Midbrain (tissue), 1 donor: ENCODE measurements around the gene SETD7.

Experiments used
- DNase-seq: peaks from one replicate; lab custom pipeline; 2025; lab: John Stamatoyannopoulos, UW

SETD7 gene

DNA sequence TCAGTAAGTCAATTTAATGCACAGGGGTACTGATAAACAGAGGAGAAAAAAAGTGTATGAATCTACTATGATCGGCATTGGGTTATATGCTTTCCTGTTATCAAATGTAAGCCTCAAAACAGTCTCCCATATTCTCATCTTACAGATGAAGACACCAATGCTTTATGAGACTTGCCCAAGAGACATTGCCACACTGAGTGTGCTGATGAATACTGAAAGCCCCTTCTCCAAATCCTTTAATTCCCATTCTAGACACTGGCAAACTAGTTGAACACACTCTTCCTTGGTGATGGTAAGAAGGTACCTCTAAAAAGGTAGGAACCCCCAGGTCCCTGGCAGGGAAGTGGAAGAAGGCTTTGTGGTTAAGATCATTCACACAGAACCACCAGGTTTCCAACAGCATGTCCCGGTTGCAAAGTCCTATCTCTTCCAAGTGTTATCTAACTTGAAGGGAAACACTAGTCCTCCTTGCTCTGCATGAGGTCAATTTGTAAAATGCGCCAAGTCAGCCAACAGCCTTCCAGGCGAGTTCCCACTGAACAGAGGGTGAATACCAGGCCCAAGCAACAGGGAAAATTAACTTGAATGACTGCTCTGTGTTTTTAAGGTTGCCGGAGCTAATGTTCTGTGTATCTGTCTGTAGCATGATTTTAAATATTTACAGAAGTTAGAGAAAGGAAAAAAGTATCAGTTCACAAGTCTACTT lies 5.1 kb downstream of the SETD7 start:
- DNase-seq: peak; percentile 26

DNA sequence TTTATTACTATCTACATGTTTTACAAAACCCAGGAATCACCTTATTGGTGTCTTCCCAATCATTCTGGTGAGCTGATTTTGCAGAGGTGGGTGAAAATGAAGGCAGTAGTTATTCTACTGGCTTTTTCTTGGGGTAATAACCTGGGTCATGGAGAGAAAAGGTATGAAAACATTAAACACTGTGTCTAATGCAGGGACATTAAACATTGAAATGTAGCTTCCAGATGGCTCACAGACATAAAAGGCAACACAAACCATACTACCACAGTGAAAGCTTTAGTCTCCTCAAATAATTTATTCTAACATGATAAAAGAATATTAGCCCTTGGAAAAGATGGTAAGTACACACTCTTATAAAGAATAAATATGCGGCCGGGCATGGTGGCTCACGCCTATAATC lies 8.0 kb downstream of the SETD7 start:
- DNase-seq: no peak

DNA sequence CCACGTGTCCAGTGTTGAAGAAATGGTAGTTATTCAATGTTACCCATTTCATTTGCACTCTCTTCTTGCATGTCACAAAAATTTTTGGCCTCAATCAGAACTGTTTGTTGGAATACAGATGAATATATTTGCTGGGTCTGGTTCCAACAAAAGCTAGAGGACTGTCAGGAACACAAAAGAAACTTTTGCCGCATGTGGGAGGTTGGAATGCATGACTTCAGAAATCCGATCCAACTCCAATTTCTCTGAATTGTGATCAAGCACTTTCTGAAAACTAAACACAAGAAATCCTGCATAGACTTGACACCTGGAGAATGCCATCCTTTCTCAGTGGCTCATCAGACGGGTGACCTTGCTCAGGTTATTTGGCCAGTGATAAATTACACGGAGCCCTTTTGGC lies 15.4 kb downstream of the SETD7 start:
- DNase-seq: no peak

DNA sequence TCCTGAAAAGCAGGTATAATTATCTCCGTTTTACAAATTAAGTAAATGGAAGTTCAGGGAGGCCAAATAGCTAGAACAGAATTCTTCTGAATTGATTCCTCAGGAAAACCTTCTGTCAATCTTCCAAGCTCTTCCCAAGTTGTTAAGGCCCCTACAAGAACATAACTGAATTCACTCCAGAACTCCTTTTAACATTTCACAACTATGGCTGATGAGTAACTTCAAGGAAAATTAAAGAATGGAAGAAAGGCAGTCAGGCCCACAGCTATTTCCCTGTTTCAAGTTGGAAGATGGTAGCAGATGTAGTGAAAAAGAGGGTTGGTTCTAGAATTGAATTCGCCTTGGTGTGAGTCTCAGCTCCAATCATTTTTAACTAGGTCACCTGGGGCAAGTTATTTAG lies 15.9 kb downstream of the SETD7 start:
- no peak for DNase-seq

DNA sequence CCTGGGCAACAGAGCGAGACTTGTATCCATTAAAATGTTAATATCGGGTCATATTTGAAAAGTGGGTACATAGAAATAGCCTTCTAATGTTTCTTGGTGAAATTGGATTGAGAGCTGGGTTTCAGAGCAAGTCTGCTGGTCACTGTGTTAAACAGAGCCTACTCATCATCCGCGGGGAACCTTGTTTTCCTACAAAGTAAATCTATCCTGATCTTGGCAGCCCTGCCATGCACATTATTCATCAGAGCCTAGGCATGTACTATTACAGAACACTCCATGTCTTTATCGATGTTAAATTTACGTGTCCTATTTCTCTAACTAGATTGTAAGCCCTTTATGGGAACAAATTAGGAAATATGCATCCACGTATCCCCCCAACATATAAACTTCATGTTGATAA lies 18.7 kb downstream of the SETD7 start:
- no peak for DNase-seq

DNA sequence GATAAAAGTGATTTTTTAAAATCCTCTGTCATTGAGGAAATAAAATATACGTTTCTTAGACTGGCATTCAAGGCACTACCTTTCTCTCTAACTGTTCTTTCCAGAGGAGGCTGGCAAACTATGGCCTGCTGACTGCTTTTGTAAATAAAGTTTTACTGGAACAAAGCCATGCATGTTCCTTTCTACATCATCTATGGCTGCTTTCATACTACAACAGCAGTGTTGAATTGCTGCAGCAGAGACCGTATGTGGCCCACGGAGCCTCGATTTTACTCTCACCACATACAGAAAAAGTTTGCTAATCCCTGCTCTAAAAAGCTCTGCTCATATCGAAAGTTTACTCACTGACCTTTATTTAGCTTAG lies 20.2 kb downstream of the SETD7 start:
- no peak for DNase-seq

DNA sequence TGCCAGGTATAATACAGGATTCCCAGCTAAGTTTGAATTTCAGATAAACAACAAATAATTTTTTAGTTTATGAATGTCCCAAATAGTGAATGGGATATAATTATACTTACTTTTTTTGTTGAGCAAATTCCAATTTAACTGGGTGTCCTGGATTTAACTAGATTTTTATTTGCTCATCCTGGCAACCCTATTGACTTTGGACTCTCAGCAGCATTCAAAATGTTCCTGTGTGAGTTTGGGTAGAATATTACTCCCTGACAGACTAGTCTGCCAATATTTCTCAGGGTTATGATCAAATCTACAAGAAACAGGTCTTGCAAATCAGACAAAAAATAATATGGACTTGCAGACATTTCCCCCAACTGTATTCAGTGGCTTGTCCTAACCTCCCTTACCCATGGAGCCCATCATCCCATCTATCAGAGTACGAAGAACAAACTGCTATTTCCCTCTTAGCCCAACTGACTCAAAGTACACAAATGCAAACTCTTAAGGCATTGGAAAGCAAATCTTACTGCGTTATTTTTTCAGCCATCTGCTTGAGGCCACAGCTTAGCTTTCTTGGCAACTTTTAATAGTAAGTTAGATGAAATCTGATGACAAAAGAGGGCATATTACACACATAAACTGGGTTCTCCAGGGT lies 20.7 kb downstream of the SETD7 start:
- no peak for DNase-seq

DNA sequence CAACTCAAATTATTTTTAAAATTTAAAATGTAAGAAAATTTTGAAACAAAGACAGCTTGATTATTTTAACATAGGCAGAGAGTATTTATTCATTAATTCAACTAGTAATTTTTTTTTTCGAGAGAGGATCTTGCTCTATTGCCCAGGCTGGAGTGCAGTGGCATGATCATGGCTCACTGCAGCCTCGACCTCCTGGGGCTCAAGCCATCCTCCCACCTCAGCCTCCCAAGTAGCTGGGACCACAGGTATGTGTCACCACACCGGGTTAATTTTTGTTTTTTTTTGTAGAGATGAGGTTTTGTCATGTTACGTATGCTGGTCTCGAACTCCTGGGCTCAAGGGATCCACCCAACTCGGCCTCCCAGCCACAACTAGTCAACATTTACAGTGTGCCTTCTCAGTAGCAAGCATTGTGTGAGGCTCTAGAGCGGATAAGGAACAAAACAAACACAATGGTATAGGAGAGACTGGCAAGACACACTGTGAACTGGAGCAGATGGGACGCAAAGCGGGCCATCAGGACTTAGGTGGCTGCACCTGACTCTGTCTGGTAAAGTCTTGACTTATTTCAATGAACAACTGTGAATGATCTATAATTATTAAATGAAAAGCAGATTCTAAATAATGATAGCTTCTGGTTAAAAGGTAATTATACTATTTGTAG lies 21.6 kb downstream of the SETD7 start:
- no peak for DNase-seq

DNA sequence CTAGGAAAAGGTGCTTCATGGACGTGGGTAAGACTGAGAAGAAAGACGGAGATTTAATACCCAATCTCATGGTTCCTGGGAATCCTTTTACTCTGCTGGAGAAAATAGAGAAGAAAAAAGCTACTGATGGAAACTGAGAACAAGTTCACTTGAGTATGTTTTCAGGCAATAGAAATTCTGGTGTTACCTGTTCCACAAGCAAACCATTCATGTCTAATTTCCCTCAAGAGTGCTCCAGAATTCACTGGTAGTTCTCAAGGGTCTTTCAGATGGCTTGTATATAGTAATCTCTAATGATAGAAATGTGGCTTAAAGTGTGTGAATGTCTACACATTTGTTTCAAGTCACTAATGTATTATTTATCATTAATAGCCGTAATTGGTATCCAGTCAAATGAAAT lies 22.5 kb downstream of the SETD7 start:
- no peak for DNase-seq

DNA sequence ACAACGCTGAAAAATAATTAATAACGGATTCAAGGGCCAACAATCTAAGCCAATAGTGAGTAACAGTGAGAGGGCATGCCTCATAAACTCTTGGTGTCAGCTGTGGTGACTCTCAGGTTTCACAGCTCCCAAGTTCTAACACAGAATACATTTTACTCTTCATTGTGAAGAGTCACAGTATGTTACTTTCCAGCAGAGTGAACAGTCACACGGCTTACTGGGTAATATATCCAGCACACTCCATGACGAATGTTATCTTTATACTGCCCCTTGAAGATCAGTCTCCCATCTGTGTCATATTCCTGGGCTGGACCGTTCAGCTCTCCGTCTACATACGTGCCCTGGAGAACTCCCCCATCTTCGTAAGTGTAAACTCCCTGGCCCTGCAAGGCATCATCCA lies 23.1 kb downstream of the SETD7 start:
- no peak for DNase-seq

DNA sequence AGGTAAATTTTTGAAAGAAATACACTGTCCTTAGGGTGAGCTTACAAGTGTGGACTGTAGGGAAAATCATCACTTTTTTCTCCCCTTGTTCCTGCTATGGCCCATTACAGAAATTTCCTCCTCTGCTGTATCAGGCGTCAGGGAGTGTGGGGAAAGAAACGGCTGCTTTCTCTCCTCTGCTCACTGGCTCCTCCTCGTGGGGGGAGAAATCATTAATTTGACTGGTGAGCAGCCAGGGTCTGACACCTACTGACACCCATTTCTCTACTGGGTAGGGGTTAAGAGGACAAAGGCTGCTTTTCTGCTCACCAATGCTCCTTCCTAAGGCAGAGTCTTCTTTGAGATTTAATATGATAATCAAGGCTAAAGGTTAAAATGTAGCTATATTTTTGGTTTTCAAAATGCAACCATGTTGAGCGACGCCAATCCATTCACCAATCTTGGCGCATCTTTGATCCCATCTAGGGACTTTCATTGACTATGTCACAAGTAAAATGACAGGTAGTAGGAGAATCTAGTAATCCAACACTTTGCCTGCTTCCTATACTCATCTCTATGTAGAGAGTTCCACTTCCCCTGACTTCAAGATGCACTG lies 25.1 kb downstream of the SETD7 start:
- DNase-seq: peak; percentile 60

DNA sequence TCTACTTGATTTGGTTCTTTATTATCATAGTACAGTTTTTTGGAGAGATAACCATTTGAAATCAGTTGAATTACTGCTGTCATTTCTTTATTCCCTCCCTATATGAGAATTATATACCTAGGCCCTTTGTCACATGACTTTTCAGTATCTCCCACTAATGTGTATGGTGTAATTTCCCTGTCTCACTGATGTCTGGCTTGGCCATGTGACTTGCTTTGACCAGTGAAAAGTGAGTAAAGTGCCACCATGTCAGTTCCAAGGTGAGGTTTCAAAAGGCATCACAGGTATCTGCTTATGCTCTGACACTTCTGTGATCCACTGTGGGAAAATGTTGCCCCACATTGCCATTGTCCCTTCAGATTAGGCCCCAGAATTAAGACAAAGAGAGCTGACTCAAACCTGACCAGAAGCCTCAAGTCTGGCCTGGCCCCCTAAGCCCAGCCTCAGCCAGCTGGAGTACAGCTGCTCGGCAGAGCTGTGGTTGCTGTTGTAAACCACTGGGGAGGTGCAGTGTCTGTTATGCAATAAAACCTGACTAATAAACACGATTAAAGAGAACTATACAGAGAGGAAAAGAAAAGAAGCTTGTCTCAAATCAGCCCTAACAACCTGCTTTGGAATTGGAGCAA lies 27.5 kb downstream of the SETD7 start:
- no peak for DNase-seq

DNA sequence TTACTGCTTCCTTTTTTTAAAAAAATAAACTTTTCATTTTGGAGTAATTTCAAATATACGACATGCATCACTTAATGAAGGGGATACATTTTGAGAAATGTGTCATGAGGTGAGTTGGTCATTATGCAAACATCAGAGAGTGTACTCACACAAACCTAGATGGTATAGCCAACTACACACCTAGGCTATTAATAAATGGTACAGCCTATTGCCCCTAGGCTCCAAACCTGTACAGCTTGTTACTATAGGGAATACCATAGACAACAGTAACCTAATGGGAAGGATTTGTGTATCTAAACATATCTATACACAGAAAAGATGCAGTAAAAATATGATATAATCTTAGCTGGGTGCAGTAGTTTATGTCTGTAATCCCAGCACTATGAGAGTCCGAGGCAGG lies 29.1 kb downstream of the SETD7 start:
- DNase-seq: no peak

DNA sequence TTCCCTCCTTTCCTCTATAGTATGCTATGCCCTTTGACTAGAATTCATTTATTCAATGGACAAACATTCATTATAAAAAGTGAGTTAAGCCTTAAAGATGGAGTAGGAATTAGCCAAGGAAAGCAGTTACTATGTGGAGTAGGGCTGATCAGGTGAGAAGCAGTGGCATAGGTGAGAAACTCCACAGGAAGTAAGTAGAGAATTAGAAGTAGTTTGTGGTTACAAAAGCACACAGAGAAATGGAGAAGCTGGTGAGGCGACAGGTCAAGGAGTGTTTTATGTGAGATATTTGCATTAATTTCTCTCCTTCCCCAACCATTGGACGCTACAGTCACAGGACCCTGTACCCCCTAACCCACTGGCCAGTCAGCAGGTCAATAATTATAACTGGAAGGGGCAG lies 30.6 kb downstream of the SETD7 start:
- DNase-seq: no peak

DNA sequence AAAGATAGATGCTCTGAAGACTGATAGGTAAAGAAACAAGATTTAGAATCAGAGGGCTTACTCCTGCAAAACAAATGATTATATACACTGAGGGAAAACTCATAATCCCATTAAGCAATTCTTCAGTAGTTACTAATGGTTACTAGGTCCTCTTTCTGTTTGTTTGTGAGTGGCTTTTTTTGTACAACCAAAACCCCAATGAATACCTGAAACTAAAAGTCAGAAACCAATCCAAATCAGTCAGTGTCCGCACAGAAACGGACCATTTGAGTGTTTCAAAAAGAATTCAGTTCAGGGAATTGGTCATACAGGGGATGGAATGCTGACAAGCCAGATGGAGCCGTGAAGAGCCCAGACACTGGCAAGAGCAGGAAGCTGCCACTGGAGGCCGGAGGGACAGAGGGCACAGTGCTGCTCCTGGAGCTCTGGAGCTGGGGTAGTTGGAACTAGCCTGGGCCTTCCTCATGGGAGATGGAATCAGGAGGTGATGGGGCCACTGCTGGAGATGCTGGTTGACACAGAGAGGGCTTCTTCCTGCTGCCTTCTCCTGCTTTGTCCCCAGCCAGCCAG lies 31.9 kb downstream of the SETD7 start:
- DNase-seq: peak; percentile 8

DNA sequence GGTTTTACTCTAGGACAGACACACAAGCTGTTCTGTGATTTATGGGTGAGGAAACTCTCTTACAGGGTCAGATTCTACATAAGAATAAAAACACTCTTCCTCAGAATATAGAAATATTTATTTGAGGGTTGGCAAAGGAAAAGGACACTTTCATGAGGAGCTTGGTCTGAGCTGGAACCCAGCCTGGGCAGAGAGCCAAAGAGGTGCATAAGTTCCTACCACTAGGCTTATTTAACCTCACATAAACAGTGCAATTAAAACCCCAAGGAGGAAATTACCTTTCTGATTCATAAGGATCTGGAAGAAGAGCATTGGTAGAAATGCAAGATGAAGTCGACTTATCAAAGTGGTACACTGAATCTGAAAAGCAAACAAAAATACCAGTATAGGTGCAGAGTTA lies 32.9 kb downstream of the SETD7 start:
- DNase-seq: no peak

DNA sequence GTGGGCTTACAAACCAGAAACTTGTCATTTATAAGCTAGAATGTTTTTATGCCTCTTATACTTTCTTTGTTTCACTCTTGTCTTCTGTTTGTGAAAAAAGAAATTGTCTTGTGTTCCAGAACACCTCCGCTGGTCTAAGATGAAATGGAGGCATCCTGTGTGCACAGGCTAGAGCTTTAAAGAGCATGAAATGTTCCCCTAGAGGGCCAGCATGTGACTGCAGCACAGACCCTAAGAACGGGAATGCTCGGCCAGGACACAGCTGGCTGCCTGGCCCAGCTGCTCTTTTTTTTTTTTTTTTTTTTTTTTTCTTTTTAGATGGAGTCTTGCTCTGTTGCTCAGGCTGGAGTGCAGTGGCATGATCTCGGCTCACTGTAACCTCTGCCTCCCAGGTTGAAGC lies 33.6 kb downstream of the SETD7 start:
- no peak for DNase-seq

DNA sequence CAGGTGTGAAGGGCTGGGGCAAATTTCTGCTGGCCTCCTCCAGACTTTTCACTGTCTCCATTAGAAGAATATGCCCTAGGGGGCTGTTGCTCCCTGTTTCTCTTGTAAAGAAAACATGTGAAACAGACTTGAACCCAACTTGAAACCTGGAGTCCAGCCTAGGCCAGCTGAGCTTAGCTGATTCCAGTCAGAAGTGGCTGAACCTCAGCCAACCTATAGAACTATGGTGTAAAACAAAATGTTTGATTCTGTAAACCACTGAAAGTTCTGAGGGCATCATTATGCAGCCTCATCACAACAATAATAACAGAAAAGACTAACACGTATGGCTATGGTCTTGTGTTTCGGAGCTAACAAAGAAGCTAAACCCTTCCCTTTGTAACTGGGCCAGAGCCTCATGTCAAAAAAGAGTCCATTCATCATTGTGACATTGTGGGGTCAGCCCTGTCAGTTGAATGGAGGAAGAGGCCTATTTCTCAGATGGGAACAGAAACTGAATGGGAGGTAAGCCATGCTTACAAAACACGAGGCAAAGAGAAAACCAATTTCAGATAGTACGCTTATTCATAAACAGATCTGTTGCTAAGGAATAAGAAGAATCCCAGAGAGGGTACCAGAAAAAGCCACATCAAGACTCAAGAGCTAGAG lies 34.1 kb downstream of the SETD7 start:
- peak; percentile 56 for DNase-seq

DNA sequence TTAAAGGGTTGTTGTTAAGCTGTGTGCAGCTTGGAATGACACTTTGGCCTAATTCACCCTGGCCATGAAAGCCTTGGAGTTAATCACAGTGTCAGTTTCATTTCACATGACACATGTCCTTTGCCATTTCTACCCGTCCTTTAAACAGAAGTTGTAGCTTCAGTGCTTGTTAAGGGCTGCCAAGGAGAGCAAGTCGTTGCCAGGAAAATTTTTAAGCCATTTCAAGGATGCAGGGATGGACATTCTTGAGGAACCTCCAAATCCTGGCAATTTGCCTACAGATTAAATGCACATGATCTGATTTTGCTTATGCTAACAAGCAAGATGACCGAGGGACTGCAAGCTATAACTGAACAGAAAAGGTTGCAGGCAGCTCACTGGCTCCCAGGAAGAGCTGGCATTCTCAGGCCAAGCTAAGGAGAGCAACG lies 40.5 kb downstream of the SETD7 start:
- DNase-seq: no peak

DNA sequence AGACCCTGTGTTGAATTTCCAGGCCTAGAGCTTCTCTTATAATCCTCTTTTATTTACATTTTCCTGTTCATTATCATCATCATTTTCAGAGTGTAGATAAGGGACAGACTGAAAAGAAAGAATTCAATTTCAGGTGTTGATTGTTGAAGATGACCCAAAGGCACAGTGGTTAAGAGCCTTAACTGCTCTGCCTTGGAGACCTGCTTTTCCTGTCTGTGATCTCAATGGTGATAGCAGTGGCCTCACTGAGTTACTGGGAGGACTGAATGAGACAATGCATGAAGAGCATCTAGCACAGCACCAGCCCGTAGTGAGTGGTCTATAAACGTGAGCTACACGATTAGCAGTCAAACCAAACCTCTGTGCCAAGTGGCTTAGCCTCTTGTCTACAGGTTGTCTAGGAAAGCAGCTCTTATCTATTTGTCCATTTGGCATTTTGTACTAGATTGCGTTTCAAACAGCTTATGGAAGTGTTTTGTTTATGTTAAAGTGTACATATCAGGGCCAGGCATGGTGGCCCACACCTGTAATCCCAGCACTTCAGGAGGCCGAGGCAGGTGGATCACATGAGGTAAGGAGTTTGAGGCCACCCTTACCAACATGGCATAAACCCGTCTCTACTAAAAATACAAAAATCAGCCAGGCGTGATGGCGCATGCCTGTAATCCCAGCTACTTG lies 41.5 kb downstream of the SETD7 start:
- DNase-seq: no peak

DNA sequence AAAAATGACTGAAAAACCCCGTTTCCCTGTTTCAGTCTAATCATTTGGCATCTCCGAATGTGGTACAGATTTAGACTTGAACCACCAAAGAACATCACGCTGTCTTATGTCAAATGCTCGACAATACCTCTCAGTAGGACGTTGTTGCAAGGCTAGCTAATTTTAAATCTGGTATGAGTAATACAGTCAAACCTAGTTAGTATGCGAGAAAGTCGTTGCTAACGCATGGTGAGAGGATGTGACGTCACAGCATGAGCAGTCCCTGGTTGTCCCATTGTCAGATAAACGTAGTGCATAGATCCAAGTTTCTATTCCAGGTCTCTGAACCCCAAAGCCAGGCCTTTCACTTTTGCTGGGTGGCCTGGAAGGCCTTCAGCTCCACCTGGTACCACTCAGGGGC lies 44.7 kb downstream of the SETD7 start:
- no peak for DNase-seq
